ENCODE data around the gene FSD1. TPM values are rescaled to one million over a fixed set of nuclear protein-coding genes. Genes with fewer than 3 reads are reported as not detected.

FSD1 gene
- total RNA-seq, 1 donor from 2014 or later = 13.2 TPM

DNA sequence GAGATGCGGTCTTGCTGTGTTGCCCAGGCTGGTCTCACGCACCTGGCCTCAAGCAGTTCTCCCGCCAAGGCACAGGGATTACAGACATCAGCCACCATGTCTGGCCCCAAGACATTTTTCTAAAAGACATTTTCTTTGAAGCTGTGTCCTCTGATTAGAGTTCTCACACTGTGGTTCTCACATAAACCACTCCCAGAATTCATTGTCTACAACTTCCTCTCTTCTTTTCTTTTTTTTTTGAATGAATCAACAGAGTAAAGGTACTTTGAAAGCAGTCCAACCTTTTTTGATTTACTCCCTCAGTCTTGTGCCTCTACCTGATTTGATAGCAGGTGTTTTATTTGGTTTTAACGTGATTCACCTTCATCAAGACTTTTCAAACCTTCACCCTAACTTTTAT is 39.6 kb upstream of the FSD1 start:
- DNase-seq (ENCODE audit: low read depth) = no peak
- Histone ChIP-seq H3K4me3 (ENCODE audit: low read depth, low read length) (no peak overlapping the region), H3K27me3 (ENCODE audit: control insufficient read depth, insufficient read depth, low read length) (no peaks in the 10 kb centered on the region), H3K36me3 (ENCODE audit: control insufficient read depth, insufficient read depth, low read length) (peaks cover 2% of the 10 kb centered on the region)
- TF ChIP-seq, protein P1, sequence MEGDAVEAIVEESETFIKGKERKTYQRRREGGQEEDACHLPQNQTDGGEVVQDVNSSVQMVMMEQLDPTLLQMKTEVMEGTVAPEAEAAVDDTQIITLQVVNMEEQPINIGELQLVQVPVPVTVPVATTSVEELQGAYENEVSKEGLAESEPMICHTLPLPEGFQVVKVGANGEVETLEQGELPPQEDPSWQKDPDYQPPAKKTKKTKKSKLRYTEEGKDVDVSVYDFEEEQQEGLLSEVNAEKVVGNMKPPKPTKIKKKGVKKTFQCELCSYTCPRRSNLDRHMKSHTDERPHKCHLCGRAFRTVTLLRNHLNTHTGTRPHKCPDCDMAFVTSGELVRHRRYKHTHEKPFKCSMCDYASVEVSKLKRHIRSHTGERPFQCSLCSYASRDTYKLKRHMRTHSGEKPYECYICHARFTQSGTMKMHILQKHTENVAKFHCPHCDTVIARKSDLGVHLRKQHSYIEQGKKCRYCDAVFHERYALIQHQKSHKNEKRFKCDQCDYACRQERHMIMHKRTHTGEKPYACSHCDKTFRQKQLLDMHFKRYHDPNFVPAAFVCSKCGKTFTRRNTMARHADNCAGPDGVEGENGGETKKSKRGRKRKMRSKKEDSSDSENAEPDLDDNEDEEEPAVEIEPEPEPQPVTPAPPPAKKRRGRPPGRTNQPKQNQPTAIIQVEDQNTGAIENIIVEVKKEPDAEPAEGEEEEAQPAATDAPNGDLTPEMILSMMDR (IDR thresholded peaks at IDR 0.05; ENCODE audit: insufficient read depth, low read length, poor library complexity, severe bottlenecking) = no peak

DNA sequence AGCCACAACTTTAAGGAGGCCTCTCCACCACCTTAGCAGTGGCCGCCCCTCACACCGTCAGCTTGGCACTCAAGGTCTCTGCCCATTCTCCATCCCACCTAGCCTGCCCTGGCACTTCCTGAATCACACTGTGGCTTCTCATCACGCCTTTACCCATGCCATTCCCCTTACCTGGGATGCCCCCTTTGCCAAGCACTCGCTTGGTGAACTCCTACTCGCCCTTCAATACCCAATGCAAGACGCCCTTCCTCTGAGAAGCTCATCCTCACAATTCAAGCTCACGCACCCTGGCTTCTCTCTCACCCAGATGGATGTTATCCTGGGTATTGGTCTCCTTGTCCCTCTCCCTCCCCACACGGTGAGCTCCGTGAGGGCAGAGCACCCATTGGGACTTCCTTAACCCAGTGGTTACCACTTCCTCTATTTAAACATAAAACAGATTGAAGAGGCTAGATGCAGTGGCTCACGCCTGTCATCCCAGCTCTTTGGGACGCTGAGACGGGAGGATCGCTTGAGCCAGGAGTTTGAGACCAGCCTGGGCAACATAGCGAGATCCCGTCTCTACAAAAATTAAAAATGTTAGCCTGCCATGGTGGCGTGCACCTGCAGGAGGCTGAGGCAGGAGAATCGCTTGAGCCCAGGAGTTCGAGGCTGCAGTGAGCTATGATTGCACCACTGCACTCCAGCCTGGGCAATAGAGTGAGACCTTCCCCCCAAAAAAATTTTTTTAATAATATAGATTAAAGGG is 38.0 kb upstream of the FSD1 start:
- Histone ChIP-seq H3K4me3 (ENCODE audit: low read depth, low read length) (no peak overlapping the region), H3K27me3 (ENCODE audit: control insufficient read depth, insufficient read depth, low read length) (no peaks in the 10 kb centered on the region), H3K36me3 (ENCODE audit: control insufficient read depth, insufficient read depth, low read length) (peaks cover 2% of the 10 kb centered on the region)
- TF ChIP-seq, protein P1 (IDR thresholded peaks at IDR 0.05; ENCODE audit: insufficient read depth, low read length, poor library complexity, severe bottlenecking) = no peak
- no peak for DNase-seq (ENCODE audit: low read depth)

DNA sequence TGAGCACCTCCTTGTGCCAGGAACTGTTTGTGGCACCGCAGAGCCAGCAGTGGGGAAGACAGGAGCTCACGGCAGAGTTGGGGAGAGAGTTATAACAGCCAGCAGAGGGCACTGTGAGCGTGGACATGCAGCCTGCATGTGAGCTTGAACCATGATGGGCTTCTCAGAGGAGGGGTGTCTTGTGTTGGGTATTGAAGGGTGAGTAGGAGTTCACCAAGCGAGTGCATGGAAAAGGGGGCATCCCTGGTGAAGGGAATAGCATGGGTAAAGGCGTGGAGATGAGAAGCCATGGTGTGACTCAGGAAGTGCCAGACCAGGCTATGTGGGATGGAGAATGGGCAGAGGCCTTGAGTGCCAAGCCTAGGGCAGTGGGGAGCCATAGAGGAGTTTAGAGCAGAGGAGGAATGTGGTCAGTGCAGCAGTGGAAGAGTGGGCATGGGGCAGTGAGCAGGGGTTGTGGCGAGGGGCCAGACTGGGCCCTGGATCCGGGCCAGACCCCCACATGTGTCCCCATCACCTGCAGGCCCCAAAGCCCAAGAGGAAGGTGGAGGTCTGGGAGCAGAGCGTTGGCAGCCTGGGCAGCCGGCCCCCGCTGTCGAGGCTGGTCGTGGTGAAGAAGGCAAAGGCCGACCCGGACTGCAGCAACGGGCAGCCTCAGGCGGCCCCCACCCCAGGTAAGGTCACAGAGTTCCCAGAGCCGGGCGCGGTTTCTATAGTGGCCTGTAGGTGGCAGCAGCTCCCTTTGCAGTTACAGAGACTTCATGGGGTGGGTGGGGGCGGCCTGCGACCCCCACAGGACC is 37.1 kb upstream of the FSD1 start:
- Histone ChIP-seq H3K4me3 (ENCODE audit: low read depth, low read length) (no peak overlapping the region), H3K36me3 (ENCODE audit: control insufficient read depth, insufficient read depth, low read length) (peaks cover 2% of the 10 kb centered on the region), H3K27me3 (ENCODE audit: control insufficient read depth, insufficient read depth, low read length) (no peaks in the 10 kb centered on the region)
- no peak for DNase-seq (ENCODE audit: low read depth)
- TF ChIP-seq, protein P1 (IDR thresholded peaks at IDR 0.05; ENCODE audit: insufficient read depth, low read length, poor library complexity, severe bottlenecking) = peak; percentile 88

DNA sequence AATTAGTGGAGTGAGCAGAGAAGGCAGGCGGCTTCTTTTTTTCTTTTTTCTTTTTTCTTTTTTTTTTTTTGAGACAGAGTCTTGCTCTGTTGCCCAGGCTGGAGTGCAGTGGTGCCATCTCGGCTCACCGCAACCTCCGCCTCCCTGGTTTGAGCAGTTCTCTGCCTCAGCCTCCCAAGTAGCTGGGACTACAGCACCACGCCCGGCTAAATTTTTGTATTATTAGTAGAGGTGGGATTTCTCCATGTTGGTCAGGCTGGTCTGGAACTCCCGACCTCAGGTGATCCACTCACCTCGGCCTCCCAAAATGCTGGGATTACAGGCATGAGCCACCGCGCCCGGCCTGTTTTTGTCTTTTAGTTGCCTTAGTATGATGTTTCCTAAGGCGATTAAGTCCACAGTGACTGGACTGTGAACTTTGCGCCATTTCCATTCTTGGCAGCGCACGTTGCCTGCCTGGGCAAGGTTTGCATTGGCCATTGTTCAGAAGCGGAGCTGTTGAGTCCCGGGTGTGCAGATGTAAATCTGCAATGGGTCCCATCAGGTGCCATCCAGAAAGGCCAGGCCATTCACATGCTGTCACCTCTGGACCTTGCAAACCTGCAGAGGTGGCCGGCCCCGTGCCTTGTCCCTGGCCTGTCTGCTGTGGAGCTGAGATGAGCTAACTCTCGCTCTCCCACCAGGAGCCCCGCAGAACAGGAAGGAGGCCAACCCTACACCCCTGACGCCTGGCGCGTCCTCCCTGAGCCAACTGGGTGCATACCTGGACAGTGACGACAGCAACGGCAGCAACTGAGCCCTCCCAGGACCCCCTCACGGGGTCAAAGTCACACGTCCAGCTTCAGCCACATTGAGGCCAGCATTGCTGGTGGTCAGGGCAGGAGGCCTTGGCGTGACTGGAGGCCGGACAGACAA is 36.2 kb upstream of the FSD1 start:
- TF ChIP-seq, protein P1 (IDR thresholded peaks at IDR 0.05; ENCODE audit: insufficient read depth, low read length, poor library complexity, severe bottlenecking) = no peak
- no peaks in the 10 kb centered on the region for H3K27me3 ChIP-seq (ENCODE audit: control insufficient read depth, insufficient read depth, low read length)
- H3K36me3 ChIP-seq (ENCODE audit: control insufficient read depth, insufficient read depth, low read length) = peaks cover 2% of the 10 kb centered on the region
- DNase-seq (ENCODE audit: low read depth) = no peak
- H3K4me3 ChIP-seq (ENCODE audit: low read depth, low read length) = no peak overlapping the region

DNA sequence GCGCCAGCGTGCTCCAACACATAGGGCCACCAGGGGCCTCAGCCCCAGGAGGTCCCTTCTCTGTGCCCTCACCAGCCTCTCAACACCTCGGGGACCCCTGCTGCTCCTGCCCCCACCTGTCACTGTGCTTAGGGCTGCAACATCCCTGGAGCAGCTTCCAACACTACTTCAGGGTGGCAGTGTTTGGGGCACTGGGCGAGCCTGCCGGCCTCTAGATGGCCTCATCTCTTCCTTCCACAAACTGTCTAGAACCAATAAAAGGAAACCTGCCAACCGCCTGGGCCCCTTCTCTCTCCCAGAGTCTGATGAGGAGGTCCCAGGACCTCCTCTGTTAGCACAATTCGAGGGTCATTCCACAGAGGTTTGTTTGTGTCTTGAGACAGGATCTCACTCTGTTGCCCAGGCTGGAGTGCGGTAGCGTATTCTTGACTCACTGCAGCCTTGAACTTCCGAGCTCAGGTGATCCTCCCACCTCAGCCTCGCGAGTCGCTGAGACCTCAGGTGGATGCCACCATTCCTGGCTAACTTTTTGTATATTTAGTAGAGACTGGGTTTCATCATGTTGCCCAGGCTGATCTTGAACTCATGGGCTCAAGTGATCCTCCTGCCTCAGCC is 35.5 kb upstream of the FSD1 start:
- Histone ChIP-seq H3K4me3 (ENCODE audit: low read depth, low read length) (no peak overlapping the region), H3K27me3 (ENCODE audit: control insufficient read depth, insufficient read depth, low read length) (no peaks in the 10 kb centered on the region), H3K36me3 (ENCODE audit: control insufficient read depth, insufficient read depth, low read length) (peaks cover 2% of the 10 kb centered on the region)
- DNase-seq (ENCODE audit: low read depth) = no peak
- TF ChIP-seq, protein P1 (IDR thresholded peaks at IDR 0.05; ENCODE audit: insufficient read depth, low read length, poor library complexity, severe bottlenecking) = no peak

All from kidney epithelial cell (primary cell).